HG03571 (cell line): ENCODE results near the gene SCRT2.
"Not testable (repeated sequence)": the region's sequence is repeated elsewhere in the genome, so short reads cannot be mapped to it uniquely, and the experiment has no call there.

Experiments used
- ATAC-seq: cut with Tn5 transposase; IDR thresholded peaks from one replicate; pipeline ENCODE4 v1.9.1; 2021; ENCODE audit not compliant: unreplicated experiment

SCRT2 gene

GRCh38 chr20:701401-702129 is 26.0 kb upstream of the SCRT2 start:
- ATAC-seq: no peak

DNA sequence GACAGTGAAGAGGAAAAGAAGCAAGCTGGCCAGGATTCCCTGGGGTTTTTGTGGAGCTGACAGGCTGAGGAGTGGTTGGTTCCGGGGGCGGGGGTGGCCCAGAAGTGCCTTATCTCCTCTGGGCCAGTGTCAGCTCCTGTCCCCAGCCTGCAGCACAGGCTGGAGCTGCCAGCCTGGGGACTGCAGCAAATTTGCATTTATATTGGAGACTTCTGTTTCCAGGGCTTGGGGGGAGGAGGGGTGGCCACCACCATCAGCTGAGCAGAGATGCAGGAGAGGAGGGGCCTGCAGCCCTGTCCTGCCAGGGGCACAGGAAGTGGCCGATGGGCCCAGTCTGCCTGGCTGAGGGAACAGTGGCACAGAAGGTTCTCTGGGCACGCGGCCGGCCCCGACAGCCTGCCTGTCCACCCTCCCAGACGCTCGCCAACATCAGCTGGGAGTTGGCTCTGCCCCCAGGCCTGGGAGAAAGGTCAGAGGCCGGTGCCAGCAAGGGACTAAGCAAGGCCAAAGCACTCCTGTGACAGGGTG is 24.3 kb upstream of the SCRT2 start:
- no peak for ATAC-seq

- no peak for ATAC-seq
Observed at GRCh38 chr20:699342-699741, 23.7 kb upstream of the SCRT2 start.

DNA sequence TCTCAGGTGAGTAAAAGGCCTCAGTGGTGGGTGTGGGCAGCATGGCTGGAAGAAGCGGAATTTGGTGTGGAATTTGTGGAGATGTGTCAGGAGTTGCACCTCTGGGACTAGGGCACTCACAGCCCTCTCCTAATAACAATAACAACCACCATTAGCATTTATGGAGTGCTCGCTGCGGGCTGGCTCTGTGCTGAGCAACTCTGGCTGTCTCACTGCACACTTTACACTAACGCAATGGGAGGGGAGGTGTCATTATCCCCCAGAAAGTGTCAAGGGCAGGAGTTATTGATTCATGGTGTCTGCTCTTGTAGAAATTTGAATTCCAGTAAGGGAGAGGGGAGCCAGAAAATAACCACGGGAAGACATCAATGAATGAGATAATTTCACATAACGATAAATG is 22.7 kb upstream of the SCRT2 start:
- ATAC-seq: no peak

GRCh38 chr20:697826-698225 is 22.2 kb upstream of the SCRT2 start:
- no peak for ATAC-seq

- ATAC-seq: no peak
Observed at GRCh38 chr20:695165-695866, 19.7 kb upstream of the SCRT2 start.

- ATAC-seq: no peak
Observed at GRCh38 chr20:694496-694895, 18.9 kb upstream of the SCRT2 start.

- not testable (repeated sequence) for ATAC-seq
Observed at GRCh38 chr20:693786-694185, 18.2 kb upstream of the SCRT2 start.

DNA sequence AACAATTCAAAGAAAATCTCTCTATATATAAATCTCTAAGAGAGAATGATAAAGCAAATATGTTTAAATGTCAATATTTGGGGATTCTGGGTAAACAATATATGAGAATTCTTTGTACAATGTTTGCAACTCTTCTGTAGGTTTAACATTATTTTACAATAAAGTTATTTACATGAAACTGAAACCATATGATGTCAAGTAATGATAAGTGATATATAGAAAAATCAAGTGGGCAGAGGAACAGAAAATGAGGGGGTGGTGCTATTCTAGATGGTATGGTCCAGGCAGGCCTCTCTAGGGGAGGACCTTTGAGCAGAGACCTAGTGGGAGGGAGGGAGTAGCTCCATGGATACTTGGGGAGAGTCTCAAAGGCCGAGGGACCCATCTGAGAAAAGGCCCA is 16.4 kb upstream of the SCRT2 start:
- no peak for ATAC-seq

DNA sequence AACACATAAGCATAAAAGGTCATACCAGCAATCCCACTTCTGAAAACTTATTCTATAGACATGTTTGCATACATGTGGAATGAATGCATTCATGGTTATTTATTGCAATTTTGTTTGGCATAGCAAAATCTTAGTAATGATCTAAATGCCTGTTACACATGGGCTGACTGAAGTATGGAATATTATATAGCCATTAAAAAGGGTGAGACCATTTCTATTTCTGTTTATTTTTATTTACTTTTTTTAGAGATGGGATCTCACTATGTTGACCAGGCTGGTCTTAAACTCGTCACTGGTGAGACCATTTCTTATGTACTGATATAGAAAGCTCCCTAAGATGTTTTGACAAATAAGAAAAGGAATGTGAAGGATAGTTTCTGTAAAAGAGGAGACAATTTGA is 14.3 kb upstream of the SCRT2 start:
- ATAC-seq: no peak

- ATAC-seq: no peak
Observed at GRCh38 chr20:689348-689747, 13.7 kb upstream of the SCRT2 start.

DNA sequence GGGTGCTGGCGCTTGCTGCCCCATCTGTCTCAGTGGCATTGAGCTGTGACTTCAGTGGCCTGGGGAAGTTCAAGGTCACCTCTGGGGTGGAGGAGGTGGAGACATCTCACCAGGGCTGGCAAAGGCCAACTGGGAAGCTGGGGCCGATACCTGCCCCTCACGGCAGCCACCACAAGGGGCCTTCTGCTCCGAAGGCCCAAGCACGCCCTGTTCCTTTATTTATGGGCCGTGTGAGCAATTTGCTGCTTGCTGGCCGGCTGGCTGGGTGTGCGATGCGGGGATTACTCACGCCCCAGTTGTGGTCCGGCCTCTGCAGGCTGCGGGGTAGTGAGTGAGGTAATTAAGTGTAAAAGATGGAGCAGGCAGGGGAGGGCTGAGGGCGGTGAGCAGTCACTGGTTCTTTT is 13.2 kb upstream of the SCRT2 start:
- ATAC-seq: no peak

DNA sequence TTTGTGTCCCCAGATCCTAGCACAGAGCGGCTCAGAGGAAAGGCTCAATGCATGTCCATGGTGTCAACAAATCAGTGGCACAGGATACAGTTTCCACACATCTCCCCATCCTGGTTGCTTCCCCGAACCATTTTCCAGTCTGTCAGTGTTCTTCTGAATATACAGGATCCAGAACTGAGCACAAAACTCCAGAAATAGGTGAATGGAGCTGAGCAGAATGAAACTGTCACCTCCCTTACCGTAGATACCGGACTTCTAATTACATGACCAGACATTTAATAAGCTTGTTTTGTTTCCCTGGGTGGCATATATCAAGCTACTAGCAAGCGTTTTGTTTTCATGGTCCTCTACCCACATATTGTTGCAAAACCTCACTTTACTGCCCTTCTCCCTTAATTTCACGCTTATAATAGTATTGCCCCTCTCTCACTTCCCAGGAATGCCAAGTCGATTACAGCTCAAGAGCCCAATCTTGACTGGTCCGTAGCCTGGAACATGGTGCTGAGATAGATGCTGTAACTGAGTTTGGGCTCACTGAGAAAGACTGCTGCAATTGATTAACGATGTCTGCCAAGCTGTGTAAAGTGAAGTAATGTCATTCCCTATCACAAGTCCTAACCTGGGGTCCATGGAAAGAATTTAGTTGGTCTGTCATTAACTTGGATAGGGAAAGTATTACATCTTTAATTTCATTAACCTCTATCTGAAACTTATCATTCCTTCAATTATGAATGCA is 12.0 kb upstream of the SCRT2 start:
- no peak for ATAC-seq

DNA sequence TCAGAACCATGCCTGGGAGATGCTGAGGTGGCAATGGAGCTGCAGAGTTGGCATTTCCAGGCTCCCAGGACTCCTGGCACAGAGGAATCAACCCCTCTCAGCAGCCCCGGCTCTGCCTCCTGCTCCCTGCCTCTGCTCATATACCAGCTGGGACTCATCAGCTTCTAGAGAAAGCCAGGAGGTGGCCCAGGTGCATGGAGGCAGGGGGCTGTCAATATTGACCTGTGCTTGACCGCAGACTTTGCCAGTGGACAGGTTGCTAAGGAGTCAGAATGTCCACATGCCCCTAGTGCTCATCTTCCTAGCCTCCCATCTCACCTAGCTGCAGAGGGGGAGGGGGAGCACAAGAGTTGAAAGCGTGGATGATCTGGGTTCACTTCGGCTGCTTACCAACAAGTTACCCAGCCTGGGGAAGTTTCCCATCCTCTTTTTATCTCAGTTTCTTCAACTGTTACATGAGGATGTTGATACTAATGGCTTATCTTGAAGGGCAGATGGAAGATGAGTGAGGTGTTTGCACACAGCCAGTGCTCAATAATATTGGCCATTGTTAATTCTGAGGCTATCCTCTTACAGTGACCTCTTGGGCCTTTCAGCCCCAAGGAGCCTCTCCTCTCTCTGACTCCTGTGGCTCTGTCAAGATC is 9.2 kb upstream of the SCRT2 start:
- ATAC-seq: no peak

DNA sequence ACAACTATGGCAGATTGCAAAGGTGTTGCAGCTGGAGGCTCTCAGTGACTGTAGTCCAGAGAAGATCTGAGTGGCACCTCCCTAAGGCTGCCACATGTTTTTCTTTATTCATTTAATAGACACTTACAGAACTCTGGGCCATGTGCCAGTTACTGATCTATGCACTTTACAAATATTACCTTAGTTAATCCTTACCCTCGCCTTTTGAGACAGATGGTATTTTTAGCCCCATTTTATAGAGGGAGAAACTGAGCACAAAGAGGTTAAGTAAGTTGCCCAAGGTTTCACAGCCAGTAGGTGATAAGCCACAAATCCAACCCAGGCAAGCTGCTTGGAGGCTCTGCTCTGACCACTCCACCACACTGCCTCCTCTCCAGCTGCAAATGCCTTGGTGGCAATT is 6.5 kb upstream of the SCRT2 start:
- ATAC-seq: no peak

DNA sequence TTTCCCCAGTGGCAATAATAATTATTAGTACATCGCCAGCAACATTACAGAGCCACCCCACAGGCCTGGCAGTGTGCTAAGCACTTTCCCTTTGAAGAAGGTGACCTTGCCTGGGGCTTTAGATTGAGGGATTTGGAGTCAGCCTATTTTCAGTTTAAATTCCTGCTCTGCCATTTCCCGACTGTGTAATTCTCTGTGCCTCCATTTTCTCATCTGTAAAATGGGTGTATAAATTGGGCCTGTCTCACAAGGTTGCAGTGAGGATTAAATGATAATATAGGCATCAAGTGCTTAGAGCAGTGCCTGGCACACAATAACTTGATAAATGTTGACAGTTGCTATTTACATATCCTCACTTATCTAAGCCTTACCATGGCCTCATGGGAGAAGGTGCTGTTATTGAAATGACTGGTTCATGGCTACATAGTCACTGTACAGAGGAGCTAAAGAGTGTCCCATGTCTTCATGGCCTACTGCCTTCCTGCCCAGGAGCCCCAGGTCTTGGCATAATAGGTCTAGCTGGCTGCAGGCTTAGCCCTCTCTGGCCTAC is 5.1 kb upstream of the SCRT2 start:
- ATAC-seq: no peak

DNA sequence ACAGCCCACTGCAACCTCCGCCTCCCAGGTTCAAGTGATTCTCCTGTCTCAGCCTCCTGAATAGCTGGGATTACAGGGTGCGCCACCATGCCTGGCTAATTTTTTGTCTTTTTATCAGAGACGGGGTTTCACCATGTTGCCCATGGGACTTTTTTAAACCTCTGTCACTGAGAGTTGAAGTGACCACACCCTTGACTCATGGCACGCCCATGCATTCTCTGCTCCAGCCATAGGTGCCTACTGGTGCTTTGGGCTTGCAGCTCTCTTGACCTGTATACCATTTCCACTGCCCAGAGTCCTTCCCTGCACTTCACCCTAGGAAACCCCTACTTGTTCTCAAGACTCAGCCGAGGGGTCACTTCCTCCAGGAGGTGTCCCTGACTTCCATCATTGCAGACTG is 2.4 kb upstream of the SCRT2 start:
- no peak for ATAC-seq

DNA sequence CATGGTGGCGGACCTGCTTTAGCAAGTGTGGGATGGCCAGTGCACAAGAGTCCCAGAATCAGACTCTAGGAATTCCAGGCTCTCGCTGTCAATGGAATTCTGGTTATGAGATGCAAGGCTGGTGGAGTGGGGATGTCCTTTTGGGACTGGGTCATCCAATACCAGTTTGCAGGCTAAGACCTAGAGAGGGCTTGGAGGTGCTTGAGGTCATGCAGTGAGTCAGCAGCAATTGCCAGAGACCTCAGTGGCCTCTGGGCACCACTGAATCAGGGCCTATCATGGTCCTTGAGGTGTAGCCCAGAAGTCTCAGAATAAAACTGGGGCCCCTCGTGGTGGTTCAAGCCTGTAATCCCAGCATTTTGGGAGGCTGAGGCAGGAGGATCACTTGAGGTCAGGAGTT is 1.4 kb upstream of the SCRT2 start:
- ATAC-seq: no peak

DNA sequence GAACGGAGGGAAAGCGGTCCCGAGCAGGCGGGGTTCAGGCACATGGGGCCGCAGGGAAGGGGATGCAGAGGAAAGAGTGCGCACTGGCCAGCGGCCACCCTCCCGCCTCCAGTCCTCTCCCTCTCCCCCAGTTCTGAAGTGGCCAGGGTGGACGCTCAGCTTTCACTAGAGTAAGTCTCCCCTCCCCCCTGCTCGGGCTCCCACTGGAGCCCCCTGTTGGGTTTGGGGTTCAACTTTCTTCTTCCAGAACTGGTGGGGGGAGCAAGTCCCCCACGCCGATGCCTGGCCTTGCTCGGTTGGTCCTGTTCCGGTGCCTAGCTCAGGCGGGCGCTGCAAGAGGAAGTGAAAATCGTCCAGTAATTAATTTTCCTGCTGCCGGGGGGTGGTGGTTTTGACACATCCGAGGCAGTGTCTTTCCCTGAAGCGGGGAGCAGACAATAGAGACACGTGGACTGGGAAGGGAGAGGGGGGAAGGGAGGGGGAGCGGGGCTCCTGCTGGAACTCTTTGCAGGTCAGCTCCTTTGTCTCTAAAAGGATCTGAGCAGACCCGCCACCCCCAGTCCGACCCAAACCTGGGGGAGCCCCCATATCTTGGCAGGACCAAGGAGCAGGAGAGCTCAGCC is 824 bp upstream of the SCRT2 start:
- no peak for ATAC-seq

- no peak for ATAC-seq
Observed at GRCh38 chr20:675033-675452, 559 bp downstream of the SCRT2 start.

DNA sequence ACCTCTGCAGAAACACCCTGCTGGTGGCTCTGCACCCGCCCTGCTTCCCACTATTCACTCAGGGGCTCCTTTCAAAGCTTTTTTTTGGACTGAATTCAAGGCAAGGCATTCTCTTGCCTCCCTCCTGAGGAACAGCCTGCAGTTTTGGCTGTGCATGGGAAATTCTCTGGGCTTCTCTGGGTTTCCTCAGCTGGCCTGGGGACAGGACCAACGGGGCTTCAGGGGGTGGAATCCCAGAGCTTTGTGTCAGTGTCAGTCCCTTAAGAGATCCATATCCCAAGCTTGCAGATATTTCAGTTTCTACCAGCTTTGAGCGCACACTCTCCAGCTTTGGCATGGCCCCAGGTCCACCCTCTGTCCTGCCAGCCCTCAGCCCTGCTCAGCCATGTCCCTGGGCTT is 2.0 kb downstream of the SCRT2 start:
- ATAC-seq: no peak
